HepG2 (cell line): ENCODE measurements around the gene MTPN. TPM values are rescaled to one million over a fixed set of nuclear protein-coding genes. Genes with fewer than 3 reads are reported as not detected.

Experiments used
- ATAD3A ChIP-seq: sonication (generic); formaldehyde crosslinking; IDR thresholded peaks from 2 replicates; pipeline ENCODE4 v1.4.0; 2020; ENCODE audit warnings: missing genetic modification reagents
- ATF3 ChIP-seq: sonication (generic); formaldehyde crosslinking; IDR thresholded peaks from 2 replicates; pipeline ENCODE4 v1.4.0; 2020; ENCODE audit warnings: missing genetic modification reagents
- KLF12 ChIP-seq: sonication (generic); formaldehyde crosslinking; IDR thresholded peaks from 2 replicates; pipeline ENCODE4 v1.4.0; 2020; ENCODE audit warnings: missing genetic modification reagents, borderline replicate concordance
- MEIS1 ChIP-seq: sonication (generic); formaldehyde crosslinking; IDR thresholded peaks from 2 replicates; pipeline ENCODE4 v1.9.0; 2021; ENCODE audit warnings: mild to moderate bottlenecking, missing genetic modification reagents, moderate library complexity, borderline replicate concordance
- NFIB ChIP-seq: sonication (generic); formaldehyde crosslinking; IDR thresholded peaks from 2 replicates; pipeline ENCODE4 v1.9.0; 2021; ENCODE audit warnings: missing genetic modification reagents, mild to moderate bottlenecking, borderline replicate concordance
- REL ChIP-seq: sonication (generic); formaldehyde crosslinking; conservative IDR thresholded peaks from 2 replicates; pipeline ENCODE4 v1.8.0; 2022; ENCODE audit warnings: mild to moderate bottlenecking, missing genetic modification reagents, moderate library complexity
- SCMH1 ChIP-seq: sonication (generic); formaldehyde crosslinking; IDR thresholded peaks from 2 replicates; pipeline ENCODE4 v1.9.0; 2021; ENCODE audit warnings: missing genetic modification reagents, mild to moderate bottlenecking, borderline replicate concordance
- SIX4 ChIP-seq: sonication (generic); formaldehyde crosslinking; IDR thresholded peaks from 2 replicates; pipeline ENCODE4 v1.4.0; 2020; ENCODE audit warnings: missing genetic modification reagents
- SRY ChIP-seq: sonication (generic); formaldehyde crosslinking; IDR thresholded peaks from 2 replicates; pipeline ENCODE4 v1.8.0; 2022; ENCODE audit warnings: mild to moderate bottlenecking, missing genetic modification reagents
- THRA ChIP-seq: sonication (generic); formaldehyde crosslinking; IDR thresholded peaks from 2 replicates; pipeline ENCODE4 v1.4.0; 2020; ENCODE audit warnings: missing genetic modification reagents, borderline replicate concordance
- ZNF17 ChIP-seq: sonication (generic); formaldehyde crosslinking; IDR thresholded peaks from 2 replicates; pipeline ENCODE4 v1.5.0; 2020; ENCODE audit warnings: mild to moderate bottlenecking, missing genetic modification reagents
- ZNF660 ChIP-seq: sonication (generic); formaldehyde crosslinking; IDR thresholded peaks from 2 replicates; pipeline ENCODE4 v1.5.1; 2020; ENCODE audit warnings: mild to moderate bottlenecking, low read depth, missing genetic modification reagents, borderline replicate concordance
- polyA plus RNA-seq, 8 experiments: library from polyadenylated mRNA; depleted of rRNA in 3 of 8; stranded (reverse) in 7 of 8; unstranded in 1 of 8; fragments of >200 nt; fragmentation: Illumina TruSeq in 4 of 8; extraction: Trizol in 4 of 8; gene quantifications; 2 replicates each; pipeline versions ENCODE4 v1.2.1 to v1.2.3, GENCODE V29; 2011 to 2016; ENCODE audit warnings: low read depth in 4 of 8, missing spikeins in 1 of 8, mixed read lengths in 1 of 8; ENCODE audit not compliant: insufficient read depth in 1 of 8
- total RNA-seq, 5 experiments: library from RNA; depleted of rRNA; stranded (reverse); fragments of >200 nt; fragmentation: Illumina TruSeq; extraction: Trizol; gene quantifications; 2 replicates each; pipeline ENCODE4 v1.2.3, GENCODE V29; 2016; ENCODE audit warnings: low read depth in 1 of 5
- TF ChIP-seq, protein P1 (sequence below): sonication (generic); formaldehyde crosslinking; IDR thresholded peaks from 2 replicates; pipeline ENCODE4 v1.4.0; 2020; ENCODE audit warnings: missing genetic modification reagents, borderline replicate concordance
- TF ChIP-seq, protein P2 (sequence below): IDR thresholded peaks from 2 replicates; pipeline ENCODE4 v1.6.1; 2016; ENCODE audit warnings: missing biosample characterization, missing genetic modification reagents, low read depth
- TF ChIP-seq, protein P3 (sequence below): sonication (generic); formaldehyde crosslinking; IDR thresholded peaks from 2 replicates; pipeline ENCODE4 v1.5.1; 2020; ENCODE audit warnings: missing genetic modification reagents, mild to moderate bottlenecking, borderline replicate concordance

Gene MTPN
- total and polyA plus RNA-seq, 2 of the 13 experiments (the other 11 are each of a cell fraction or from before 2014, with no cell fraction given) = 31.1 to 71.7 TPM

GRCh38 chr7:135977007-135977741, at the start of gene MTPN (continued):
- TF ChIP-seq, protein P1, sequence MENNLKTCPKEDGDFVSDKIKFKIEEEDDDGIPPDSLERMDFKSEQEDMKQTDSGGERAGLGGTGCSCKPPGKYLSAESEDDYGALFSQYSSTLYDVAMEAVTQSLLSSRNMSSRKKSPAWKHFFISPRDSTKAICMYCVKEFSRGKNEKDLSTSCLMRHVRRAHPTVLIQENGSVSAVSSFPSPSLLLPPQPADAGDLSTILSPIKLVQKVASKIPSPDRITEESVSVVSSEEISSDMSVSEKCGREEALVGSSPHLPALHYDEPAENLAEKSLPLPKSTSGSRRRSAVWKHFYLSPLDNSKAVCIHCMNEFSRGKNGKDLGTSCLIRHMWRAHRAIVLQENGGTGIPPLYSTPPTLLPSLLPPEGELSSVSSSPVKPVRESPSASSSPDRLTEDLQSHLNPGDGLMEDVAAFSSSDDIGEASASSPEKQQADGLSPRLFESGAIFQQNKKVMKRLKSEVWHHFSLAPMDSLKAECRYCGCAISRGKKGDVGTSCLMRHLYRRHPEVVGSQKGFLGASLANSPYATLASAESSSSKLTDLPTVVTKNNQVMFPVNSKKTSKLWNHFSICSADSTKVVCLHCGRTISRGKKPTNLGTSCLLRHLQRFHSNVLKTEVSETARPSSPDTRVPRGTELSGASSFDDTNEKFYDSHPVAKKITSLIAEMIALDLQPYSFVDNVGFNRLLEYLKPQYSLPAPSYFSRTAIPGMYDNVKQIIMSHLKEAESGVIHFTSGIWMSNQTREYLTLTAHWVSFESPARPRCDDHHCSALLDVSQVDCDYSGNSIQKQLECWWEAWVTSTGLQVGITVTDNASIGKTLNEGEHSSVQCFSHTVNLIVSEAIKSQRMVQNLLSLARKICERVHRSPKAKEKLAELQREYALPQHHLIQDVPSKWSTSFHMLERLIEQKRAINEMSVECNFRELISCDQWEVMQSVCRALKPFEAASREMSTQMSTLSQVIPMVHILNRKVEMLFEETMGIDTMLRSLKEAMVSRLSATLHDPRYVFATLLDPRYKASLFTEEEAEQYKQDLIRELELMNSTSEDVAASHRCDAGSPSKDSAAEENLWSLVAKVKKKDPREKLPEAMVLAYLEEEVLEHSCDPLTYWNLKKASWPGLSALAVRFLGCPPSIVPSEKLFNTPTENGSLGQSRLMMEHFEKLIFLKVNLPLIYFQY (CRISPR knock-in tag) = peak; percentile 83
- no peak for TF ChIP-seq KLF12 (CRISPR knock-in tag)
- TF ChIP-seq NFIB (CRISPR knock-in tag) = no peak
- no peak for TF ChIP-seq REL (CRISPR knock-in tag)
- TF ChIP-seq SRY (CRISPR knock-in tag) = 0 out of 2 replicates have a peak, but pooled peaks have one; percentile 36
- TF ChIP-seq ZNF17 (CRISPR knock-in tag) = no peak
- TF ChIP-seq SCMH1 (CRISPR knock-in tag) = no peak
- TF ChIP-seq ZNF660 (CRISPR knock-in tag) = no peak
- TF ChIP-seq, protein P2, sequence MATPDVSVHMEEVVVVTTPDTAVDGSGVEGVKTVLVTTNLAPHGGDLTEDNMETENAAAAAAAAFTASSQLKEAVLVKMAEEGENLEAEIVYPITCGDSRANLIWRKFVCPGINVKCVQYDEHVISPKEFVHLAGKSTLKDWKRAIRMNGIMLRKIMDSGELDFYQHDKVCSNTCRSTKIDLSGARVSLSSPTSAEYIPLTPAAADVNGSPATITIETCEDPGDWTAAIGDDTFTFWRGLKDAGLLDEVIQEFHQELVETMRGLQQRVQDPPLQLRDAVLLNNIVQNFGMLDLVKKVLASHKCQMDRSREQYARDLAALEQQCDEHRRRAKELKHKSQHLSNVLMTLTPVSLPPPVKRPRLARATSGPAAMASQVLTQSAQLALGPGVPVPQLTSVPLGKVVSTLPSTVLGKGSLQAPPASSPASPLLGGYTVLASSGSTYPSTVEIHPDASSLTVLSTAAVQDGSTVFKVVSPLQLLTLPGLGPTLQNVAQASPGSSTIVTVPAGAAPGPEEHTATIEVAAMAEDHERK (CRISPR knock-in tag) = no peak
- 0 out of 2 replicates have a peak, but pooled peaks have one; percentile 6 for TF ChIP-seq ATF3 (CRISPR knock-in tag)
- TF ChIP-seq, protein P3, sequence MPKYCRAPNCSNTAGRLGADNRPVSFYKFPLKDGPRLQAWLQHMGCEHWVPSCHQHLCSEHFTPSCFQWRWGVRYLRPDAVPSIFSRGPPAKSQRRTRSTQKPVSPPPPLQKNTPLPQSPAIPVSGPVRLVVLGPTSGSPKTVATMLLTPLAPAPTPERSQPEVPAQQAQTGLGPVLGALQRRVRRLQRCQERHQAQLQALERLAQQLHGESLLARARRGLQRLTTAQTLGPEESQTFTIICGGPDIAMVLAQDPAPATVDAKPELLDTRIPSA (CRISPR knock-in tag) = no peak
- TF ChIP-seq SIX4 (CRISPR knock-in tag) = peak; percentile 43; the same call in 1 of the 2 replicates
- no peak for TF ChIP-seq ATAD3A (CRISPR knock-in tag)
- no peak for TF ChIP-seq THRA (CRISPR knock-in tag)
- TF ChIP-seq MEIS1 (CRISPR knock-in tag) = no peak
